NCI-H82 treated with DMSO at 0.1 percent for 48 hours (cell line): Measurements from ENCODE around the gene GABRB1.
A peak's percentile ranks its signal among the peaks of the same experiment; 100 is the strongest.
"Not testable (repeated sequence)": the region's sequence is repeated elsewhere in the genome, so short reads cannot be mapped to it uniquely, and the experiment has no call there.

Source experiments
- DNase-seq: peaks from one replicate; lab custom pipeline; 2025; ENCODE audit not compliant: unreplicated experiment; lab: John Stamatoyannopoulos, UW

GABRB1 gene

DNA sequence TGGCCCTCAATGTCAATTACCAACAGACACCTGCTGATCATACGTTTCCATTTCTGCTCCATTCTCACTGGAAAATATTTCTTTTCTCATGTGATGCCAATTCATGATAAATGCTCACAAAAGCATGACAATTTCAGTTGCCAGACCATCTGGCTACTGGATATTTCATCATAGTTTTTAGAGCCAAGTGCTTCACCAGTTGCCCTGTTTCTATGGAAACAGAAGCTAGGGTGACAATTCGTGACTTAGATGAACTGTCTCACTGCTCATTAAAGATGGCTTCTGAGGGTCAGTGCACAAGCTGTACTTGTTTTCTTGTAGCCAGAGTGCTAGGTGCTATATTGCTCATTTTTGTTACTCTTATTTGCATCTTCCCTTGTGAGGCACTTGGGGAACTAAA lies 247.3 kb downstream of the GABRB1 start:
- no peak for DNase-seq

DNA sequence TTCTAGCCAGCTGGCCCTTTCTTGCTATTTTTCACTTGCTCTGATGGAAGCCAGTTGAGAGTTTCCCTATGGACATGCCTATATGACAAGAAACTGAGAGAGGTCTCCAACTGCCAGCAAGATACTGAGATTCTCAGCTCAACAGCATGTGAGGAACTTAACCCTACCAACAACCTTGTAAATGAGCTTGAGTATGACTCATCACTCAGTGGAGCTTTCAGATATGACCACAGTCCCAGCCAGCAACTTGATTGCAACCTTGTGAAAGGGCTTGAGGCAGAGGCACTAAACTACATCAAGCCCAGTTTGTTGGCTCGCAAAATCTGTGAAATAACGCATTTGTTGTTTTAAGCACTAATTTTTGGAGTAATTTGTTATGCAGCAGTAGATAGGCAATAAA lies 256.4 kb downstream of the GABRB1 start:
- no peak for DNase-seq

DNA sequence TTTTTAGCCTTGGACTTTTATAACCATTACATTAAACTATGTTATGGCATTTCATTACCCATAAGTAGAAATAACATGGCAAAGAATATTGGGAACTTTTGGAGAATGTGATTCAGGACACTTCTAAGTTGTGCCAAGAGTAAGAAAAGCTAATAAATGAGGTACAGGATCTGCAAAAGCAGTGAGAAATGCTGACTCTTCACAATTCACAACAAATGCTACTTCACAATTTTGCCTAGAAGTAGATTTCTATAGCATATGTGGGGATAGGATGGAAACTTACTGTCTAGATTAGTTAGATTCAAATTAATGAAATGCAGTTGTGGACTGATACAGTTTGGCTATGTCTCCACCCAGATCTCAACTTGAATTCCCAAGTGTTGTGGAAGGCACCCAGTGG lies 258.4 kb downstream of the GABRB1 start:
- DNase-seq: no peak

DNA sequence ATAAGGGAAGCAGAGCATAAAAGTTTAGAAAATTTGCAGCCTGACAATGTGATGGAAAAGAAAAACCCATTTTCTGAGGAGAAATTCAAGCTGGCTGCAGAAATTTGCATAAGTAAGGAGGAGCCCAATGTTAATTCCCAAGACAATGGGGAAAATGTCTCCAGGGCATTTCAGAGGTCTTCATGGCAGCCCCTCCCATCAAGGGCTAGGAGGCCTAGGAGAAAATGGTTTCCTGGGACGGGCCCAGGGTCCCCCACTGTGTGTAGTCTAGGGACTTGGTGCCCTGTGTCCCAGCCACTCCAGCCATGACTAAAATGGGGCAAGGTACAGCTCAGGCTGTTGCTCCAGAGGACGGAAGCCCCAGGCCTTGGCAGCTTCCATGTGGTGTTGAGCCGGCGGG lies 259.5 kb downstream of the GABRB1 start:
- not testable (repeated sequence) for DNase-seq

DNA sequence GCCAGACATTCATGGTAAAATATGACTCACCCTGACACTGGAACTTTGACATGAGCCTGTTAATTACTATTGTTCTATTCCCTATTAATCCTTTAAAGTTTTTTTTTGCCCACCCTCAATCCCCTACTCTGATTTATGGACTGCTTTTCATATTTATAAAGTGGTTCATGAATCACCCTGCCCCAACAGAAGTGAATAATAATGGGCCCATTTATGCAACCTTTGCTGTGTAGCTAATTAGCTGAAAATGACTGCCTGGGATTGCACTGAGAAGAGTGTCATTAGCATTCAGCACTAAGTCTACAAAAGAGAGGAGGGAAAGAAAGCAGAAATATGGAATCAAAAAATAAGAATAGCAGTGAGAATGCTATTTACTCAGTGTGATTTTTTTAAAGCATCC lies 277.8 kb downstream of the GABRB1 start:
- DNase-seq: no peak

DNA sequence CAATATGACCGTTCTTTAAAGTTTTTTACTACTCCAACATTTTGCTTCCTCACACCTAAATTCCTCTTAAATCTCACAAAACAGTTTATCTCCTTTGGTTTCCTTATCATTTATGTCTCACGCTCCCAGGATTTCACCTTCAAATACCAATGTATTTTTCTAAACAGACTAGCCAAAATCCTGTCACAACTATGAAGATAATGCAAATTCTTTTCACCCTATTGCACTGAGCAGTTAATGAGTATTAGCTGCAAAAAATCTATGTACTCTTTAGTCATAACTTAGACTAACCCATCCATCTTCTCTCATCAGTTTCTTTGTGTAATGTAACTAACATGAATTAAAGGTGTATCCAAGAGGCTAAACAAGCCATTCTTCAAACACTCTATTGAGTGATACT lies 280.8 kb downstream of the GABRB1 start:
- no peak for DNase-seq

DNA sequence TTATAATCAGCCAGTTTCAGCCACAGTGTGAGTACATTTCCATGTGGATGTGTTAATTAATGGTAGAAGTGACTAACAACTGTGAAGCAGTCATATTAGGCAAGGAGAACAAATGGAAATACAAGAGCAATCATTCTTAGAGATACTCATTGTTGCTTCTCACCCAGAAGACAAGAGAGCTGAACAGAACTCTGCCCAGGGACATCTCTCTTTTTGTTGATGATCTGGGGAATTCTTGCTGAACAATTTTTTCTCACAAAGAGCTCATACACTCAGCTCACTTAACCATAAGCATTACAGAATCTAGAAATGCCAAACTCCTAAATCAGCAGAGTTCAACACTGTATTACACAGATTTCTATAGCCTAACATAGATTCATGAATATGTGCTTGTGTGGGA lies 282.0 kb downstream of the GABRB1 start:
- DNase-seq: no peak

DNA sequence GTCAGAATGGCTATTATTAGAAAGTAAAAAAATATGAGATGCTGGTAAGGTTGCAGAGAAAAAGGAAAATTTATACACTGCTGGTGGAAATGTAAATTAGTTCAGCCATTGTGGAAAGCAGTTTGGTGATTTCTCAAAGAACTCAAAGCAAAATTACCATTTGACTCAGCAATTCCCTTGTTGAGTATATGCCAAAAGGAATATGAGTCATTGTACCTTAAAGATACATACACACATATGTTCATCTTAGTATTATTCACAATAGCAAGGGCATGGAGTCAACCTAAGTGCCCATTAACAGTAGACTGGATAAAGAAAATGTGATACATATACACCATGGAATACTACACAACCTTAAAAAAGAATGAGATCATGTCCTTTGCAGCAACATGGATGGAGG lies 284.0 kb downstream of the GABRB1 start:
- DNase-seq: no peak

DNA sequence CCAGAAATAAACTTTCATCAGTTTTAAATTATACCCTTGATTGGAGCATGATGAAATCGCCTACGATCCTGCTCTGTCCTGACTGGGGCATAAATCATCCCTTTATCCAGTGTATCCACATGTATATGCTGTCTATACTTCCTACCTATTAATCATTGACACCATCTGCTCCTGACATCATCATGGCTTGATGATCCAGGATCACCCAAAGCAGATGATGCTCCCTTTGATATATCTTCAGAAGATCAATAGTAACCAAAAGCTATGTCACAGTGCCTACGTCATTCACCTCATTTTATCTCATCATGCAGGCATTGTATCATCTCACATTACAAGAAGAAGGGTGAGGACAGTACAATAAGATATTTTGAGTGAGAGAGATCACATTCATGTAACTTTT lies 294.7 kb downstream of the GABRB1 start:
- no peak for DNase-seq

DNA sequence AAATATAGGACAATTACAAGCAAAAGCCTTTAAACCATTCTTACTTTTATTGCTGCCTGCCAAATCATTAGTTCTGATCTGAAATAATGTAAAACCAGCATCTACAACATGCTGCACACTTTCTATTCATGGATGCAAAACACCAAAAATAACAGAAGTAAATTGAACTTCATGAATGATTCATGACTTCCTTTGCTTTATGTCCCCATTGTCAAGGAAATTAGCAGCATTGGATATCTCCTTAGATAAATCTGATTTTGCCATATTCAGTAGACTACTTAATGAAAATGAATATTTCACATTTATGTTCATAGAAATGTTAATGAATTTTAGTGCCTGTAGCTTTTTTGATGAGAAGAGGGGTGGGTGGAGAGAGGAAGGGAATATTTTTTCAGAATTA lies 299.5 kb downstream of the GABRB1 start:
- DNase-seq: no peak

DNA sequence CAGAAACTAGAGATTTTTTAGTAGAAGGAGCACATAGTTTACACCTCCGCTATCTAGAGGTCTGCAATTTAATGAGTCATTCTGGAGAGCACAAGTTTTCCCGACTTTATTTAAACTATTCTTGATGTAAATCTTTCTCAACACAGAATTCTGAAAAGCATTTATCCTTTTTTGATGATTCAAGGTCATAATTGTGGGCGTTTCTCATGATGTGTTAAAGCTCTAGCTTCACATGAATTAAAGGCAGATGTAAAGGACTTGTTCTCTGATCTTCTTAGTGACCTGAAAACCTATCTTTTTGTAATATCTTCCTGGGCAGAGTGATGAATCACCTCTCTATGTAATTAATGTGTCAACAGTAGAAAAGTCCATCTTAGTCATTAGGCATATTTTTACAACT lies 303.3 kb downstream of the GABRB1 start:
- no peak for DNase-seq

DNA sequence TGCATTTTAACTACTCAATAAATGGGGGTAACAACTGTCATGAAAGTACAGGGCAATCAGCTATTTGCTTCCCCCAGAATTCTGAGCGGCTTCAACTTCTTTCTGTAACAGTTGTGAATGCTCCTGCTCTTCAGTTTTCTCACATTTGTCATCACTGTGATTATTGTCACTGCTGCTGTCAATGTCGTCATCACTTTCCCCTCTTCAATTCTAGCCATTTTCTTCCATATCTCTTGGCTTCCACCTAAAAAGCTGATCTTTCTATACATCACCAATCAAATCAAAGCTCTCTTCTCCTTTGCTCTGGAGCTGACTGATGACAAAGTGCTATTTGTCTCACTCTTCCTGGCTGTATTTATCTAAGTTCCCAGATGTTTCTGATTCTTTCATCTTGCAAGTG lies 306.5 kb downstream of the GABRB1 start:
- no peak for DNase-seq

DNA sequence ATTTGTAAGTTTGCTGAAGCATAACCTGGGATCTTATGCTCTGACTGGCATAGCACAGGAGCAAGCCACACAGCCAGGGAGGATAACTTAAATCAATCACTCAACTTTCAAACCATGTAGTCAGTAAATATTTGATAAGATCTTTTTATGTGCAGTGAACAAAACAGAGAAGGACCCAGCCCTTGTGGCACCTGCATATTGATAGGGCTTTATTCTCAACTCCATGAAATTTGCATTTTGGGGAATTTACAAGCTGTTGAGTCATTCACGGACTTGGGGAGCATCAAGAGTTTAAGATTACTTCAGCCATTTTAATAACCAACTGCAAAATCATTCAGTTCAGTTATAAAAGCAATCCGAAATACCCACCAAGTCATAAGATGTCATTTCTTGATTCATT lies 309.5 kb downstream of the GABRB1 start:
- no peak for DNase-seq

DNA sequence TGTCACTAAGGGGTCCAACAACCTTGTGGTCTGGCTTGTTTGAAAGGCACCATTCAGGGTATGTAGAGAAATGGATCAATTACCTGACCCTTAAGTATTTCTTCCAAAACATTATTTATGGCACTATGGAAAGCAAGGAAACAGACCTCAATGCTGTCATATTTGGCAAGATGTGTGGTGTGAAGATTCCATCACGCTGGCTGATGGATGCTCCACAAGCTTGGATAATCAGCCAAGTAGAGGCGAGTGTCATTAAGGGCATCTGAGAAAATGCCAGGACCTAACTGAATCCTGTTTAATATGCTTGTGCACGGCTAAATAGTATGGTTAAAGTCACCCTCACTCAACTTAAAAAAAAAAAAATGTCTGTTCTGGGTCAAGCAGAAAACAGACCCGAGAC lies 311.4 kb downstream of the GABRB1 start:
- no peak for DNase-seq

DNA sequence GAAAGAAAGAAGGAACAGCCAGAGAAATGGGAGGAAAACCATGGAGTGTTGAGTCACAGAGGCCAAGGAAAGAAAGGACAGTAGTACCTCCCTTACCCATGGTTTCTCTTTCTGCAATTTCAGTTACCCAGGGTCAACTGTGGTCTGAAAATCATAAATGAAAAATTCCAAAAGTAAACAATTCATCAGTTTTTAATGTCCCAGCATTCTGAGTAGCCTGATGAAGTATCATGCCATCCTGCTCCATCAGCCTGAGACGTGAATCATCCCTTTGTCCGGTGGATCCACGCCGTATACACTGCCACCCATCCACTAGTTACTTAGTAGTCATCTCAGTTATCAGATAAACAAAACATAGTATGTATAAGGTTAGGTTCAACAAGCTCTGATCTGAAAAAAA lies 318.0 kb downstream of the GABRB1 start:
- DNase-seq: no peak

DNA sequence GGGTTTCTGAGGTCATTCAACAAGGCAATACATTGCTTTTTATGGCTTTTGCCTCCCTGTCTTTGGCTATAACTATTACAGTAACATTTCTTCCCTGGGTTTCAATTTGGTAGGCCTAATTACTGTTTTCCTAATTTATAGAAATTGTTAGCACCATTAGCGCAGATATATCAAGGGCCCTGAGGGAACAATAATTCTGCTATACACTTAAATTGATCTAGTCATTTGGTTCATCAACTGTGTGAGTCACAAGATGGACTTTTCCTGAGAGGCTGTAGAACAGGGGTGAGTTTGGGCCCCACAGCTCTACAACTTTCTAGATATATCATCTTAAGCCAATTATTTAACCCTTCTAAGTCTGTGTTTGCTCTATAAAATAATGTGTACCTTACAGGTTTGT lies 324.2 kb downstream of the GABRB1 start:
- no peak for DNase-seq

DNA sequence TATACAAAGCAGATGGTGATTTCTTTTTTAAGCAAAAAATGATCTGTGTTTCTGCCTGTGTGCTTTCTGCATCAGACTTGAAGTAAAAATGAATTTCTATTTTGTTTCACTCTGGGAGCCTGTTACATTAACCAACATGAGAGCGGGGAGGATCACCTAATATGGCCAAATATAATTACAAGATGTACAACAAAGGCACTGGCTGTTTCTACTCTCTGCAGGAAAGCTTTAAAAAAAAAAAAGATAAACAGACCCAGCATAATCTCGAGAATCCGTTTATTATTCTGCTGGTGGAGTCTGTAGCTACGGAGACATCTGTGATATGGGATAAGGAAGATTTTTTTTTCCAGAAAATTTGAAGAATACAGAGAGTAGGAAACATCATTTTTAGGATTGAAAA lies 328.5 kb downstream of the GABRB1 start:
- DNase-seq: peak; percentile 39

DNA sequence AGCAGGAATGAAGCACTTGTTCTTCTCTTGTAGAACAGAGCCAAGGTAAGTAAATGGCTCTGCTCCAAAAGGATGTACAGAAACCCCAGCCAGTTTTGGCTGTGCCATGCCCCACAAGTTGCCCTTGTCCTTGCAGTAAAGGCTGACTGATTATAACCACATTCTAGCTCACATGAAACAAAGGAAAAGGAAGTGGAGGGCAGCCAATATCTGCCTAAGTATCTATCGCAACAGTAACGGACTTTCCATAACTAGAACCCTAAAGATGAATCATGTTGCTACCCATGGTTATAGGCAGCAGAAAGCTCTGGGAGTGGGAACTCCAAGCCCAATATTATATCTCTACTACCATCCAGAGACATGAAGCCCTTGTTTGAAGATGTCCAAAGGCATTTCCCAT lies 336.4 kb downstream of the GABRB1 start:
- DNase-seq: no peak

DNA sequence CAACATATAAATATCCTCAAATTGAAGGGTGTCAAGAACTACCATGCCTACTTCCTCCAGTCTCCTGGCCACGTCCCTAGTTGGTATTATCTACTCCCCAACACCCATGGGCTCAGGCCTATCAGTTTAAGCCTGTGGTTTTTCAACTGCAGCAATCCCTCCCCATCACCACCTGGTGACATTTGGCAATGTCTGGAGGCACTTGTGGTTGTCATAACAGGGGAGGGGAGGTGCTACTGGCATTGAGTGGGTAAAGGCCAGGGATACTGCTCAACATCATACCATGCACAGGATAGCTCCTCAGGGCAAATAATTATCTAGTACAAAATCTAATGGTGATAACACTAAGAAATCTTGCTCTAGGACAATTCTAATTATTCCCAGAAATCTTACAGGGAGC lies 336.8 kb downstream of the GABRB1 start:
- no peak for DNase-seq

DNA sequence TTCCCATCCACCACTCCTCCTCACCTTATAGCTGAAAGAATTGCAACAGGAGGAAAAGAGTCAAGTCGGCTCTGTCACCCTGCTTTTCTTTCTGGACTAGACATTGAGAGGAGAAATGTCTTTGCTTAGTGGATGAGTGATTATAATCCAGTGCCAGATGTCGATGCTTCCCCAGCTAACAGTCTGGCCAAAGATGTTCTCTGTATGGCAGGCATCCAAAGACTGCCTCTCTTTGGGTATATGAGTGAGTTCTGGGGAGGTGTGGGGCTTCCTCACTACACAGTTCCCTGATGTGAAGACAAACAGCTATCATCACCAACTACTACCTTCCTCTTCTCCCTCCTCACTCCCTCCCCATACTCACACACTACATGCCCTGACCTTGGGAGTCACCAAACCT lies 341.2 kb downstream of the GABRB1 start:
- DNase-seq: peak; percentile 28

DNA sequence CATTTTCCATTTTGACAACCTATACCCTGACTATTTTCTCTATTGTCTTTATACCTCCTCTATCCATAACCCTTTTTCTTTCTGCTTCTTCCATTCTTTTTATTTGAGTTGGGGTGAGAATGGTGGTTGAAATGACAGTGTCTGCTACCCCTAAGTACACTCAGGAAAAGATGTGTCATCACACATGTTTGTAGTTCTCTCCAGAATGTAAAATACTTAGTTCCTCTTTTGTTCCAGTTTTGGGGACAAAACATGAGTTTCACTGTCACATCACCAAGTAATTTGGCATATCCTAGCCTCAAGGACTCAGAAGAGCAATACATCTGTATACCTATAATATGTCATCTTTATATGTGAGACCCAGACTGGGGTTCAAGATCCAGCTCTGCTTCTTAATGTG lies 341.8 kb downstream of the GABRB1 start:
- no peak for DNase-seq

DNA sequence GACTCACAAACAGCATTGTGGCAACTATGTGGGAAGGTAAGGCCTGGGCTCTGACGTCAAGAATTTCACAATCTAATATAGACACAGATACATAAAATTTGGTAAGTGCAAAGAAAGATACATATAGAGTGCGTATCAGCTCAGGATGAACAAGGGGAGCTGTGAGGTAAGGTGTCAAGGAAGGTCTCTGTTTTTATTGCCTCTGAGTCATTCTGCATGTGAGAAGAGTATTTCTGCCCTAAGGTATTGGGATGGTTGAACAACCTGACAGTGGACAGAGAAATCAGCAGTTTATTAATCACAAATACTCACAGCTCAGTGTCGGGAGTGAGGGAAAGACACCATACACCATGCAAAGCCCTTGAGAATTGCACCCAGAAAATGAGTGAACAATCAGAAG lies 342.3 kb downstream of the GABRB1 start:
- no peak for DNase-seq

DNA sequence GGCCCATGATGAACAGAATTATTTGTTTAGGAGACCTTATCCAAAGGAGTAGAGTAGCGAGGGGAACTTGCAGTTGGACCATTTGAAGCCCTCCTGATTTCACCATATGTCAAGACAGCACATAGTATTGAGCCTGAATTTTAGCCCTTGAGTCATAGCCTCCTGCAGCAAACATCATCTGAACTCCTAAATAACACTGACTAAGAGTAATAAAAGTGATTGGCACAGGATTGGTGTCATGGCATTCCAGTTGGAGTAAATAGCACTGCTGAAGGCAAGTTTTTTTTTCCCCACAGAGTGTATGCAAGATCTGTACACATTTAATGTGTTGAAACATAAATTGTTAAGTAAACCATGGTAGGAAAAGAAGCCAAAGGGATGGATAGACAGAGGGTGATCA lies 343.1 kb downstream of the GABRB1 start:
- no peak for DNase-seq

DNA sequence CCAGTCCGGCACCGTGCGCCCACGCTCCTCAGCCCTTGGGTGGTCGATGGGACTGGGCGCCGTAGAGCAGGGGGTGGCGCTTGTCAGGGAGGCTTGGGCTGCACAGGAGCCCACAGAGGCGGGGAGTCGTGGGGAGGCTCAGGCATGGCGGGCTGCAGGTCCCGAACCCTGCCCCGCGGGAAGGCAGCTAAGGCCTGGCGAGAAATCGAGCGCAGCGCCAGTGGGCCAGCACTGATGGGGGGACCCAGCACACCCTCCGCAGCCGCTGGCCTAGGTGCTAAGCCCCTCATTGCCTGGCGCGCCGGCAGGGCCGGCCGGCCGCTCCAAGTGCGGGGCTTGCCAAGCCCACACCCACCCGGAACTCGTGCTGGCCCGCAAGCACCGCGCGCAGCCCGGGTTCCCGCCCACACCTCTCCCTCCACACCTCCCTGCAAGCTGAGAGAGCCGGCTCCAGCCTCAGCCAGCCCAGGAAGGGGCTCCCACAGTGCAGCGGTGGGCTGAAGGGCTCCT lies 346.7 kb downstream of the GABRB1 start:
- not testable (repeated sequence) for DNase-seq
